Measurements from ENCODE around the gene KLHL40. TPM values are rescaled to one million over a fixed set of nuclear protein-coding genes. Genes with fewer than 3 reads are reported as not detected.

Gene KLHL40
- total and polyA plus RNA-seq, 10 of the 15 experiments (the other 5 are each of a cell fraction or from before 2014, with no cell fraction given): not detected

GRCh38 chr3:42720126-42720525 is 34.8 kb downstream of the KLHL40 start:
- RAD21 ChIA-PET (ENCODE audit: unreplicated experiment): no interaction called here
- intact Hi-C loops (cut with micrococcal nuclease; ENCODE audit: unreplicated experiment): no loop called here
- POLR2A ChIA-PET: no interaction called here
- Histone ChIP-seq H3K4me2 (ENCODE audit: control insufficient read depth, insufficient read depth) (no peak overlapping the region), H4K20me1 (ENCODE audit: control insufficient read depth, insufficient read depth) (no peaks in the 10 kb centered on the region), H2AFZ (ENCODE audit: control insufficient read depth, low read depth, low read length) (no peak overlapping the region), H3K4me1 (ENCODE audit: control insufficient read depth, insufficient read depth, low read length) (no peaks in the 10 kb centered on the region), H3K79me2 (ENCODE audit: control insufficient read depth, insufficient read depth, low read length) (no peaks in the 10 kb centered on the region), H3K27ac (ENCODE audit: control insufficient read depth, insufficient read depth) (no peak overlapping the region), H3K27me3 (replicated peaks in 1 of 2; ENCODE audit: control insufficient read depth in 2 of 2, insufficient read depth in 2 of 2, low read length in 1 of 2) (no peaks in the 10 kb centered on the region), H3K4me3 (no peak overlapping the region), H3K9me3 (replicated peaks; ENCODE audit: control insufficient read depth, insufficient read depth, low read length) (no peaks in the 10 kb centered on the region), H3K36me3 (ENCODE audit: control insufficient read depth in 2 of 2, insufficient read depth in 2 of 2, low read length in 1 of 2) (no peaks in the 10 kb centered on the region), H3K9ac (ENCODE audit: control insufficient read depth, insufficient read depth, low read length) (no peak overlapping the region)
- no peak for DNase-seq (ENCODE audit: low read depth, low spot score)
- SMC1A ChIA-PET (ENCODE audit: uncharacterized antibody, unreplicated experiment): interaction anchor here (0.6 kb wide), 1 partner anchor 603 kb away, joined by 3 read pairs; no protein-coding TSS in a partner anchor
- no peak for FAIRE-seq
- BruUV-seq (replicated peaks): no TSS peak
- in situ Hi-C loops (cut with MboI): no loop called here
- TF ChIP-seq HSF1 (IDR thresholded peaks at IDR 0.05; ENCODE audit: low read depth, low read length) (no peak), ATF3 (IDR thresholded peaks at IDR 0.05; ENCODE audit: borderline replicate concordance, extremely low read depth, low read depth, low read length) (no peak), CEBPB (IDR thresholded peaks at IDR 0.05; ENCODE audit: borderline replicate concordance in 1 of 2, low read depth in 2 of 2, low read length in 2 of 2) (no peak), NFIC (IDR thresholded peaks at IDR 0.05; ENCODE audit: low read depth, low read length) (no peak), ZNF217 (IDR thresholded peaks at IDR 0.05) (no peak), ETV6 (conservative IDR thresholded peaks at IDR 0.05 in 1 of 2, IDR thresholded peaks at IDR 0.05 in 1 of 2; ENCODE audit: borderline replicate concordance in 1 of 2, low read depth in 1 of 2) (no peak), ZNF384 (IDR thresholded peaks at IDR 0.05; ENCODE audit: borderline replicate concordance, low read depth, low read length) (no peak), WRNIP1 (IDR thresholded peaks at IDR 0.05; ENCODE audit: borderline replicate concordance, low read depth, low read length) (no peak), SMAD5 (IDR thresholded peaks at IDR 0.05; ENCODE audit: low read depth) (no peak)
- 66% methylated on average over 4 of the region's 4 CpGs for WGBS (ENCODE audit: insufficient coverage, insufficient replicate concordance, low lambda C conversion rate, missing lambda C conversion rate)
- CTCF ChIA-PET: interaction anchor here (0.6 to 1.1 kb wide), 2 partner anchors 24 to 148 kb away, joined by 3 to 4 read pairs; no protein-coding TSS in a partner anchor
- ATAC-seq: no peak
